HG03108 (cell line): ENCODE measurements around the gene MBIP.

ENCODE experiments used
- ATAC-seq: cut with Tn5 transposase; IDR thresholded peaks from one replicate; pipeline ENCODE4 v1.9.1; 2021; ENCODE audit warnings: moderate library complexity; ENCODE audit not compliant: unreplicated experiment

The MBIP gene

GRCh38 chr14:36268121-36268520 is 52.3 kb downstream of the MBIP start:
- ATAC-seq = no peak

GRCh38 chr14:36264595-36264994 is 55.8 kb downstream of the MBIP start:
- ATAC-seq = no peak

- ATAC-seq = no peak
Measured at GRCh38 chr14:36264107-36264506, 56.3 kb downstream of the MBIP start.

GRCh38 chr14:36260970-36261640 is 59.3 kb downstream of the MBIP start:
- no peak for ATAC-seq

- ATAC-seq = no peak
Measured at GRCh38 chr14:36258241-36258640, 62.2 kb downstream of the MBIP start.

- no peak for ATAC-seq
Measured at GRCh38 chr14:36256126-36256801, 64.2 kb downstream of the MBIP start.

GRCh38 chr14:36254020-36254624 is 66.3 kb downstream of the MBIP start:
- no peak for ATAC-seq
